Heart right ventricle (tissue), 16 donors: ENCODE measurements around the gene ATP6V0A4. TPM values are rescaled to one million over a fixed set of nuclear protein-coding genes. Genes with fewer than 3 reads are reported as not detected.
"Not testable (repeated sequence)": the region's sequence is repeated elsewhere in the genome, so short reads cannot be mapped to it uniquely, and the experiment has no call there.

ENCODE experiments used
- ATAC-seq, 8 donors: fragments of 200-7000 bp; cut with Tn5 transposase; one replicate each; pipeline ENCODE4 v1.9.1; 2020; ENCODE audit warnings: mild to moderate bottlenecking in 8 of 8, moderate library complexity in 8 of 8, moderate number of reproducible peaks in 1 of 8
- DNase-seq, 2 donors: peaks; one replicate each; pipeline ENCODE4 v3.0.0-alpha.2; 2020
- H3K27ac ChIP-seq, 10 donors: fragments of 200-600 bp; sonication (generic) in 2 of 10; one replicate each; pipeline versions ENCODE4 v1.5.0 to v1.8.0; 2020 to 2022; ENCODE audit warnings: mild to moderate bottlenecking in 3 of 10
- H3K27me3 ChIP-seq, 7 donors: fragments of 200-600 bp; one replicate each; pipeline ENCODE4 v1.8.0; 2021 to 2022; ENCODE audit warnings: mild to moderate bottlenecking in 2 of 7
- H3K36me3 ChIP-seq, 9 donors: fragments of 200-600 bp; sonication (generic) in 1 of 9; one replicate each; pipeline versions ENCODE4 v1.5.0 to v1.8.0; 2020 to 2022; ENCODE audit warnings: mild to moderate bottlenecking in 2 of 9
- H3K4me1 ChIP-seq, 9 donors: fragments of 200-600 bp; sonication (generic) in 1 of 9; one replicate each; pipeline versions ENCODE4 v1.5.0 to v1.8.0; 2020 to 2022; ENCODE audit warnings: mild to moderate bottlenecking in 4 of 9
- H3K4me3 ChIP-seq, 10 donors: fragments of 200-600 bp; sonication (generic) in 2 of 10; one replicate each; pipeline versions ENCODE4 v1.5.0 to v1.8.0; 2020 to 2022; ENCODE audit warnings: mild to moderate bottlenecking in 7 of 10, moderate library complexity in 2 of 10
- H3K9me3 ChIP-seq, 11 donors: fragments of 200-600 bp in 10 of 11; sonication (generic) in 2 of 11; one replicate each; pipeline versions ENCODE4 v1.5.0 to v1.8.0; 2013 to 2022; ENCODE audit warnings: mild to moderate bottlenecking in 2 of 11, control low read depth in 1 of 11, moderate library complexity in 1 of 11
- WGBS, 2 donors: extraction: QIAGEN DNeasy Blood & Tissue Kit; methylation state at CpG; one replicate each; pipeline ENCODE4 v1.1.7; 2013; ENCODE audit warnings: inconsistent platforms in 1 of 2; 5-methylcytosine and 5-hydroxymethylcytosine counted together
- intact Hi-C, 10 donors: fragments of 100-400 bp; cut with DNase I; formaldehyde crosslinking; loops; one replicate each; pipeline versions ENCODE4 v1.11.1 to v1.14.2; 2022
- polyA plus RNA-seq, 2 donors: library from polyadenylated mRNA; stranded (reverse); fragments of 200-250 nt; gene quantifications; one replicate each; pipeline ENCODE4 v1.2.3, GENCODE V29; 2013
- total RNA-seq, 10 donors: library from RNA; stranded (reverse); fragmentation: NEBNext Ultra II Directional in 3 of 10; extraction: Animal tissue kit (Norgen Biotek cat#: 25700) in 3 of 10; gene quantifications; one replicate each; pipeline versions ENCODE4 v1.2.1 to v1.2.4, GENCODE V29; 2021 to 2023
- TF ChIP-seq, protein P1 (sequence below), 9 donors: fragments of 200-600 bp; sonication (generic) in 2 of 9; IDR thresholded peaks; one replicate each; pipeline versions ENCODE4 v1.5.0 to v1.8.0; 2021 to 2022; ENCODE audit warnings: antibody characterized with exemption in 9 of 9, mild to moderate bottlenecking in 5 of 9, moderate library complexity in 1 of 9
- donor health status: Arrhythmogenic right ventricular cardiomyopathy.
- donor health status: ischemic (EF 13 %, LVEDD 7.1; RV severe dilation, severe dysfunction).
- donor health status: healthy with polysubstance abuse.
- donor health status: DM: no; HTN: yes; CAD: no.
- donor health status: DM: no; HTN: no; CAD: no.
- donor health status: ischemic (EF 25% LVEDD 6.9; RV normal size, moderate dysfunction).
- donor health status: ischemic (EF 25% LVEDD 5.7; RV mildly dilated, moderate dysfunction).
- donor health status: healthy.
- donor health status: DM: yes; HTN: yes; CAD: no.
- donor health status: Ischemic cardiomyopathy.
- donor health status: ischemic (EF 35%, LVEDD 5.7; RV mildly dilated, moderate dysfunction).
- donor health status: nonischemic (EF 11% LVEDD 7.7; RV severe dilation, severe dysfunction).
- donor health status: DM: yes; HTN: yes; CAD: no.
- donor health status: PGD.
- donor health status: ischemic (EF 29% LVEDD 5.4; RV normal size, mild dysfunction).
- donor health status: nonischemic (EF 23%, LVEDD 6.1; RV moderate dilation, normal function).

The ATP6V0A4 gene
- total and polyA plus RNA-seq, 12 donors = not detected

DNA sequence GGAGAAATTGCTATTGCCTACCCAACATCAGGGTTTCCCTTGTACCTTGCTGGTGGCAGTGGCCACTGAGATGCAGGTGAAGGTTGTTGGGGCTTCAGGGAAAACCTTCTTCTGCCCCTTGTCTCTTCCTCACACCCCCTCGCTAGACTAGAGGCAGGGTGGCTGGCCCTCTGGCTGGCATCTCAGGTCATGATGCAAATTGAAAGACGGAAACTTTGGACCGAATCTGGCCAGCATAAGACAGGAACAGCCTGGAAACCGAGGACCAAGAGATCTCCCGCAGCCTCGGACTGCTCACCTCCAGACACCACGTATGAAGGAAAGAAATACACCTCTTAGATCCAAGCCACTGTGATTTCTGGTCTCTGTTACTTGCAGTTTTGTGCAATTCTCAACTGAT is 99.7 kb downstream of the ATP6V0A4 start:
- TF ChIP-seq, protein P1, sequence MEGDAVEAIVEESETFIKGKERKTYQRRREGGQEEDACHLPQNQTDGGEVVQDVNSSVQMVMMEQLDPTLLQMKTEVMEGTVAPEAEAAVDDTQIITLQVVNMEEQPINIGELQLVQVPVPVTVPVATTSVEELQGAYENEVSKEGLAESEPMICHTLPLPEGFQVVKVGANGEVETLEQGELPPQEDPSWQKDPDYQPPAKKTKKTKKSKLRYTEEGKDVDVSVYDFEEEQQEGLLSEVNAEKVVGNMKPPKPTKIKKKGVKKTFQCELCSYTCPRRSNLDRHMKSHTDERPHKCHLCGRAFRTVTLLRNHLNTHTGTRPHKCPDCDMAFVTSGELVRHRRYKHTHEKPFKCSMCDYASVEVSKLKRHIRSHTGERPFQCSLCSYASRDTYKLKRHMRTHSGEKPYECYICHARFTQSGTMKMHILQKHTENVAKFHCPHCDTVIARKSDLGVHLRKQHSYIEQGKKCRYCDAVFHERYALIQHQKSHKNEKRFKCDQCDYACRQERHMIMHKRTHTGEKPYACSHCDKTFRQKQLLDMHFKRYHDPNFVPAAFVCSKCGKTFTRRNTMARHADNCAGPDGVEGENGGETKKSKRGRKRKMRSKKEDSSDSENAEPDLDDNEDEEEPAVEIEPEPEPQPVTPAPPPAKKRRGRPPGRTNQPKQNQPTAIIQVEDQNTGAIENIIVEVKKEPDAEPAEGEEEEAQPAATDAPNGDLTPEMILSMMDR (IDR thresholded peaks at IDR 0.05) = no peak
- H3K27me3 ChIP-seq = peaks cover 0 to 8% (median 0%) of the 10 kb centered on the region in 7 donors
- 92 to 94% methylated on average over 7 of the region's 7 CpGs for WGBS, 2 donors
- H3K9me3 ChIP-seq = no peaks in the 10 kb centered on the region
- no peaks in the 10 kb centered on the region for H3K36me3 ChIP-seq
- H3K27ac ChIP-seq = no peak overlapping the region
- intact Hi-C loops = loop anchor here in 1 of 10 donors (1.0 kb wide), 1 partner anchor 36 kb away; no protein-coding TSS in a partner anchor
- DNase-seq (no peak), ATAC-seq (no peak)
- no peaks in the 10 kb centered on the region for H3K4me1 ChIP-seq
- H3K4me3 ChIP-seq = no peak overlapping the region

DNA sequence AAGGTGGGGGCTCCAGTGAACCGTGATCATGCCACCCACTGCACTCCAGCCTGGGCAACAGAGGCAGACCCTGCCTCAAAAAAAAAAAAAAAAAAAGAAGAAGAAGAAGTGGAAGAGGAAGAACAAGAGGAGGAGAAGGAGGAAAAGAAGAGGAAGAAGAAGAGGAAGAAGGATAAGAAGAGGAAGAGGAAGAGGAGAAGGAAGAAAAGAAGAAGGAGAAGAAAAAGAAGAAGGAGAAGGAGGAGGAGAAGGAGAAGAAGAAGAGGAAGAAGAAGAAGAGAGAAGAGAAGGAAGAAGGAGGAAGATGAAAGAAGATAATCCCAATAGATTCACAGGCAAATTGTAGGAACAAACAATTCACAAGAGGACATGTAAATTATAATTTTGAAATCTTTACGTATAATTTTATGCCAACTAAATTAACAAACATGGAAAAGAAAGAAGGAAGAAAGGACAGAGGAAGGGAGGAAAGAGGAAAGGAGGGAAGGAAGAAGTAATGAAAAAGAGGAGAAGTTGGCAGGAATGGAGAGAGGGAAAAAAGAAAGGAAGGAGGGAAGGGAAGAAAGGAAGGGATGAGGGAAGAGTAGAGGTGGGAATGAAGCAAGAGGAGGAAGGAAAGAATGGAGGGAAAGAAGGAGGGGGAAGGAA is 100.3 kb downstream of the ATP6V0A4 start:
- TF ChIP-seq, protein P1 (IDR thresholded peaks at IDR 0.05) = no peak
- Histone ChIP-seq H3K4me3 (no peak overlapping the region), H3K4me1 (no peaks in the 10 kb centered on the region), H3K9me3 (no peaks in the 10 kb centered on the region), H3K36me3 (no peaks in the 10 kb centered on the region), H3K27me3 (peaks cover 0 to 8% (median 0%) of the 10 kb centered on the region in 7 donors), H3K27ac (no peak overlapping the region)
- intact Hi-C loops = loop anchor here in 1 of 10 donors (1.0 kb wide), 1 partner anchor 35 kb away; no protein-coding TSS in a partner anchor
- DNase-seq (no peak), ATAC-seq (no peak)
- WGBS, 2 donors = 71 to 93% methylated on average over 2 of the region's 2 CpGs

DNA sequence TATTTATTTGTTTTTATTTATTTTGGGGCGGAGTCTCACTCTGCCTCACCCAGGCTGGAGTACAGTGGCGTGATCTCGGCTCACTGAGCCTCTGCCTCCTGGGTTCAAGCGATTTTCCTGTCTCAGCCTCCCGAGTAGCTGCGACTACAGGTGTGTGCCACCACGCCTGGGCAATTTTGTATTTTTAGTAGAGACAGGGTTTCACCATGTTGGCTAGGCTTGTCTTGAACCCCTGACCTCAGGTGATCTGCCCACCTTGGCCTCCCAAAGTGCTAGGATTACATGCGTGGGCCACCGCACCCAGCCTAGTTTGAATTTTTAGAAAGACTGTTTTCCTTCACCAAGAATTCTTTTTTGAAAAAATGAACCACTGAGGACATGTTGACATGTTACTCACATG is 102.2 kb downstream of the ATP6V0A4 start:
- ATAC-seq, H3K27me3 ChIP-seq, H3K27ac ChIP-seq, H3K4me1 ChIP-seq, H3K9me3 ChIP-seq, DNase-seq, H3K4me3 ChIP-seq, intact Hi-C loops, H3K36me3 ChIP-seq: not testable (repeated sequence)
- 94 to 95% methylated on average over 9 of the region's 9 CpGs for WGBS, 2 donors

- Histone ChIP-seq H3K27me3 (peaks cover 0 to 8% (median 0%) of the 10 kb centered on the region in 7 donors), H3K36me3 (no peaks in the 10 kb centered on the region), H3K4me3 (no peak overlapping the region), H3K27ac (no peak overlapping the region), H3K9me3 (no peaks in the 10 kb centered on the region), H3K4me1 (no peaks in the 10 kb centered on the region)
- TF ChIP-seq, protein P1 (IDR thresholded peaks at IDR 0.05) = no peak
- no peak for ATAC-seq
- DNase-seq = no peak
- 94% methylated on average over 4 of the region's 4 CpGs for WGBS, 2 donors
- intact Hi-C loops = no loop called here
Measured at GRCh38 chr7:138695106-138695505, 102.9 kb downstream of the ATP6V0A4 start.

DNA sequence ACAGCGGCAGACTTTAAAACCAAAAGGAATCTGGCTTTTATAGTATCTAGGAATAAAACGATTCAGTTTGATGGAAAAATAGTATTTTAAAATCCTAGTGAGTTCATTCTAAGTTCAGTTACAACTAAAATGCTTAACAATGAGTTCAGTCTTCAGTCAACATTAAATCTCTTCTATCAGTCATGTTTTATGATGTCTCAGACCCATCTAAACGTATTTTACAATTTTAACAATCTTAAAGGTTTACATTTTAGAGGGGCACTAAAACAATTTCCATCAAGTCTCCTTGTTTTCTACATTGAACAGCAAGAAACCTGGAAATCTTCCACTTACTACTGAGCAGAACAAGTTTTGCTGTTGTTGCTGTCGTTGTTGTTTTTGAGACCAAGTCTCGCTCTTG is 106.8 kb downstream of the ATP6V0A4 start:
- DNase-seq = no peak
- Histone ChIP-seq H3K4me1 (no peaks in the 10 kb centered on the region), H3K4me3 (no peak overlapping the region), H3K36me3 (no peaks in the 10 kb centered on the region), H3K27ac (no peak overlapping the region), H3K9me3 (no peaks in the 10 kb centered on the region), H3K27me3 (no peaks in the 10 kb centered on the region)
- WGBS, 2 donors = 84 to 88% methylated on average over 5 of the region's 5 CpGs
- no peak for ATAC-seq
- intact Hi-C loops = no loop called here
- TF ChIP-seq, protein P1 (IDR thresholded peaks at IDR 0.05) = no peak
